C4-2B (cell line): Measurements from ENCODE around the gene C19orf85.

ENCODE experiments used
- ZFX ChIP-seq: fragments of 450-650 bp; IDR thresholded peaks from 2 replicates; pipeline ENCODE4 v1.6.1; 2017
- TF ChIP-seq, protein P1 (sequence below): fragments of 450-650 bp; conservative IDR thresholded peaks from 2 replicates; pipeline ENCODE4 v1.5.1; 2017; ENCODE audit warnings: mild to moderate bottlenecking

- TF ChIP-seq, protein P1, sequence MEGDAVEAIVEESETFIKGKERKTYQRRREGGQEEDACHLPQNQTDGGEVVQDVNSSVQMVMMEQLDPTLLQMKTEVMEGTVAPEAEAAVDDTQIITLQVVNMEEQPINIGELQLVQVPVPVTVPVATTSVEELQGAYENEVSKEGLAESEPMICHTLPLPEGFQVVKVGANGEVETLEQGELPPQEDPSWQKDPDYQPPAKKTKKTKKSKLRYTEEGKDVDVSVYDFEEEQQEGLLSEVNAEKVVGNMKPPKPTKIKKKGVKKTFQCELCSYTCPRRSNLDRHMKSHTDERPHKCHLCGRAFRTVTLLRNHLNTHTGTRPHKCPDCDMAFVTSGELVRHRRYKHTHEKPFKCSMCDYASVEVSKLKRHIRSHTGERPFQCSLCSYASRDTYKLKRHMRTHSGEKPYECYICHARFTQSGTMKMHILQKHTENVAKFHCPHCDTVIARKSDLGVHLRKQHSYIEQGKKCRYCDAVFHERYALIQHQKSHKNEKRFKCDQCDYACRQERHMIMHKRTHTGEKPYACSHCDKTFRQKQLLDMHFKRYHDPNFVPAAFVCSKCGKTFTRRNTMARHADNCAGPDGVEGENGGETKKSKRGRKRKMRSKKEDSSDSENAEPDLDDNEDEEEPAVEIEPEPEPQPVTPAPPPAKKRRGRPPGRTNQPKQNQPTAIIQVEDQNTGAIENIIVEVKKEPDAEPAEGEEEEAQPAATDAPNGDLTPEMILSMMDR: no peak
- no peak for TF ChIP-seq ZFX
Measured at GRCh38 chr19:55456347-55456746, 8.2 kb downstream of the C19orf85 start.
